H1 (cell line): ENCODE measurements around the gene ZXDC. TPM values are rescaled to one million over a fixed set of nuclear protein-coding genes. Genes with fewer than 3 reads are reported as not detected.

Experiments used
- CTCF ChIA-PET: fragments of 300-600 bp; sonication (Branson Sonifier 250); formaldehyde crosslinking; loops from one replicate; lab custom pipeline; 2021; ENCODE audit not compliant: partially characterized antibody; lab: Charles Lee
- POLR2A ChIA-PET: fragments of 300-600 bp; sonication (Branson Sonifier 250); formaldehyde crosslinking; loops from one replicate; lab custom pipeline; 2021; ENCODE audit warnings: inconsistent platforms; ENCODE audit not compliant: partially characterized antibody; lab: Charles Lee
- DNase-seq, 2 experiments: peaks; one replicate each; pipeline versions ENCODE4 v3.0.0 to v3.0.0-alpha.2; 2010 to 2022; ENCODE audit warnings: low spot score in 2 of 2, low read depth in 1 of 2, mixed read lengths in 1 of 2
- FAIRE-seq: peaks from 2 replicates; lab custom pipeline; 2011; peaks lifted over from hg19 to GRCh38; lab: Jason Lieb, UNC
- H2AFZ ChIP-seq: 2 replicates; pipeline ENCODE4 v1.8.1; 2012; ENCODE audit warnings: low read length, inconsistent platforms
- H2AK5ac ChIP-seq: 2 replicates; pipeline ENCODE4 v1.6.1; 2013; ENCODE audit warnings: low read depth, low read length
- H2BK120ac ChIP-seq: replicated peaks from 2 replicates; pipeline ENCODE3; 2013; ENCODE audit warnings: low read depth, low read length, inconsistent platforms
- H2BK12ac ChIP-seq: 2 replicates; pipeline ENCODE4 v1.6.1; 2013; ENCODE audit warnings: low read depth, low read length
- H2BK15ac ChIP-seq: 2 replicates; pipeline ENCODE4 v1.6.1; 2013; ENCODE audit warnings: low read length
- H2BK20ac ChIP-seq: 2 replicates; pipeline ENCODE4 v1.6.1; 2013; ENCODE audit warnings: low read length
- H2BK5ac ChIP-seq: 2 replicates; pipeline ENCODE4 v1.6.1; 2013; ENCODE audit warnings: low read depth, low read length
- H3K14ac ChIP-seq: 2 replicates; pipeline ENCODE4 v1.6.1; 2013; ENCODE audit warnings: inconsistent platforms; ENCODE audit not compliant: insufficient read length
- H3K18ac ChIP-seq: 2 replicates; pipeline ENCODE4 v1.6.1; 2013; ENCODE audit warnings: low read length; ENCODE audit errors: extremely low read depth
- H3K23ac ChIP-seq: 2 replicates; pipeline ENCODE4 v1.6.1; 2013; ENCODE audit warnings: inconsistent platforms; ENCODE audit not compliant: insufficient read length
- H3K23me2 ChIP-seq: 2 replicates; pipeline ENCODE4 v1.6.1; 2013; ENCODE audit warnings: low read depth, low read length
- H3K27ac ChIP-seq: 2 replicates; pipeline ENCODE4 v1.6.1; 2011; ENCODE audit warnings: low read depth, low read length, inconsistent platforms
- H3K27me3 ChIP-seq, 4 experiments: replicated peaks in 1 of 4; 1 replicate in 1 of 4; 2 replicates in 3 of 4; pipeline versions ENCODE4 v1.6.1 to v1.8.1; 2011 to 2013; ENCODE audit warnings: low read length in 3 of 4, mild to moderate bottlenecking in 3 of 4, inconsistent platforms in 2 of 4, mixed read lengths in 2 of 4, moderate library complexity in 1 of 4; ENCODE audit not compliant: control insufficient read depth in 3 of 4, insufficient read depth in 3 of 4; ENCODE audit errors: extremely low read depth in 1 of 4
- H3K36me3 ChIP-seq, 4 experiments: 2 replicates each; pipeline versions ENCODE4 v1.6.1 to v1.8.1; 2011 to 2013; ENCODE audit warnings: mild to moderate bottlenecking in 4 of 4, low read length in 3 of 4, moderate library complexity in 2 of 4, control low read depth in 1 of 4, inconsistent platforms in 1 of 4; ENCODE audit not compliant: insufficient read depth in 4 of 4, control insufficient read depth in 2 of 4
- H3K4ac ChIP-seq: replicated peaks from 2 replicates; pipeline ENCODE3; 2013; ENCODE audit warnings: low read length, low read depth, mixed read lengths, inconsistent platforms; ENCODE audit not compliant: insufficient read length
- H3K4me1 ChIP-seq, 4 experiments: replicated peaks in 1 of 4; 1 replicate in 1 of 4; 2 replicates in 3 of 4; pipeline versions ENCODE4 v1.6.1 to v1.8.1; 2011 to 2013; ENCODE audit warnings: low read length in 3 of 4, inconsistent platforms in 2 of 4, mixed read lengths in 1 of 4; ENCODE audit not compliant: insufficient read depth in 4 of 4, control insufficient read depth in 3 of 4
- H3K4me2 ChIP-seq, 2 experiments: 2 replicates each; pipeline versions ENCODE4 v1.6.1 to v1.8.1; 2011 to 2013; ENCODE audit warnings: low read depth in 2 of 2, low read length in 2 of 2, control low read depth in 1 of 2, inconsistent platforms in 1 of 2, mild to moderate bottlenecking in 1 of 2; ENCODE audit not compliant: insufficient read depth in 1 of 2
- H3K4me3 ChIP-seq, 4 experiments: fragments of 200-600, 300-600 bp in 1 of 4; sonication (generic), shearing (Covaris generic), sonication (Bioruptor Twin) in 1 of 4; 2 replicates each; pipeline versions ENCODE4 v1.5.1 to v1.8.1; 2011 to 2016; ENCODE audit warnings: low read length in 4 of 4, low read depth in 3 of 4, control low read depth in 2 of 4, inconsistent platforms in 2 of 4, mild to moderate bottlenecking in 2 of 4, mixed read lengths in 1 of 4, moderate library complexity in 1 of 4; ENCODE audit not compliant: insufficient read depth in 2 of 4; ENCODE audit errors: extremely low read depth in 1 of 4
- H3K56ac ChIP-seq: replicated peaks from 2 replicates; pipeline ENCODE3; 2013; ENCODE audit warnings: low read depth, mild to moderate bottlenecking, mixed read lengths, low read length, inconsistent platforms; ENCODE audit not compliant: insufficient read length
- H3K79me1 ChIP-seq: 2 replicates; pipeline ENCODE4 v1.6.1; 2013; ENCODE audit warnings: low read depth, low read length, control low read depth
- H3K79me2 ChIP-seq, 2 experiments: 2 replicates each; pipeline versions ENCODE4 v1.6.1 to v1.8.1; 2012 to 2013; ENCODE audit warnings: low read length in 2 of 2, mild to moderate bottlenecking in 2 of 2, inconsistent platforms in 1 of 2; ENCODE audit not compliant: insufficient read depth in 2 of 2, control insufficient read depth in 1 of 2
- H3K9ac ChIP-seq, 4 experiments: replicated peaks in 1 of 4; 1 replicate in 1 of 4; 2 replicates in 3 of 4; pipeline versions ENCODE4 v1.6.1 to v1.8.1; 2011 to 2013; ENCODE audit warnings: low read depth in 3 of 4, low read length in 3 of 4, control low read depth in 2 of 4, mild to moderate bottlenecking in 2 of 4, moderate library complexity in 2 of 4, inconsistent platforms in 1 of 4; ENCODE audit errors: extremely low read depth in 1 of 4
- H3K9me3 ChIP-seq, 2 experiments: 2 replicates each; pipeline versions ENCODE4 v1.6.1 to v1.8.1; 2012 to 2013; ENCODE audit warnings: mild to moderate bottlenecking in 2 of 2, moderate library complexity in 2 of 2, control low read depth in 1 of 2, inconsistent platforms in 1 of 2, low read depth in 1 of 2, low read length in 1 of 2, mixed read lengths in 1 of 2; ENCODE audit not compliant: insufficient read depth in 2 of 2
- H4K20me1 ChIP-seq, 2 experiments: replicated peaks in 1 of 2; 2 replicates each; pipeline versions ENCODE3 to v1.8.1; 2011 to 2013; ENCODE audit warnings: inconsistent platforms in 2 of 2, low read length in 2 of 2, mild to moderate bottlenecking in 1 of 2; ENCODE audit not compliant: insufficient read depth in 2 of 2, control insufficient read depth in 1 of 2
- H4K5ac ChIP-seq: 2 replicates; pipeline ENCODE4 v1.6.1; 2013; ENCODE audit warnings: low read length, low read depth, mixed read lengths, inconsistent platforms; ENCODE audit not compliant: insufficient read length
- H4K8ac ChIP-seq: 2 replicates; pipeline ENCODE4 v1.8.0; 2013; ENCODE audit warnings: mild to moderate bottlenecking, moderate library complexity, low read length, inconsistent platforms; ENCODE audit not compliant: insufficient read depth; ENCODE audit errors: extremely low read depth
- H4K91ac ChIP-seq: replicated peaks from 2 replicates; pipeline ENCODE3; 2013; ENCODE audit warnings: low read length, mixed read lengths, inconsistent platforms; ENCODE audit not compliant: insufficient read length
- BRCA1 ChIP-seq: IDR thresholded peaks from 2 replicates; pipeline ENCODE4 v1.6.1; 2012; ENCODE audit warnings: low read depth, low read length, improper control_type of control experiment
- EGR1 ChIP-seq: IDR thresholded peaks from 2 replicates; pipeline ENCODE4 v1.6.1; 2011; ENCODE audit warnings: low read depth, low read length, borderline replicate concordance
- GTF2F1 ChIP-seq: IDR thresholded peaks from 2 replicates; pipeline ENCODE4 v1.6.1; 2012; ENCODE audit warnings: low read depth, low read length, improper control_type of control experiment, borderline replicate concordance
- HDAC2 ChIP-seq, 2 experiments: fragments of 300-600 bp in 1 of 2; sonication (generic) in 1 of 2; IDR thresholded peaks; 2 replicates each; pipeline ENCODE4 v1.6.1; 2011 to 2012; ENCODE audit warnings: low read depth in 2 of 2, low read length in 2 of 2, mild to moderate bottlenecking in 2 of 2, moderate library complexity in 2 of 2, borderline replicate concordance in 1 of 2, inconsistent platforms in 1 of 2
- JUND ChIP-seq: IDR thresholded peaks from 2 replicates; pipeline ENCODE4 v1.6.1; 2011; ENCODE audit warnings: mild to moderate bottlenecking, improper control_type of control experiment, low read length
- KDM4A ChIP-seq: IDR thresholded peaks from one replicate; pipeline ENCODE4 v1.7.1; 2012; ENCODE audit warnings: low read depth, mild to moderate bottlenecking, moderate library complexity, low read length, inconsistent platforms; ENCODE audit not compliant: severe bottlenecking
- NRF1 ChIP-seq: IDR thresholded peaks from 2 replicates; pipeline ENCODE4 v1.6.1; 2011; ENCODE audit warnings: mild to moderate bottlenecking, low read depth, low read length, improper control_type of control experiment
- PHF8 ChIP-seq: fragments of 200-600 bp; sonication (generic); conservative IDR thresholded peaks from 2 replicates; pipeline ENCODE4 v1.7.1; 2012; ENCODE audit warnings: low read depth, mild to moderate bottlenecking, inconsistent platforms, low read length, moderate library complexity
- SIX5 ChIP-seq: IDR thresholded peaks from 2 replicates; pipeline ENCODE4 v1.6.1; 2011; ENCODE audit warnings: mild to moderate bottlenecking, low read depth, low read length
- SP4 ChIP-seq: IDR thresholded peaks from 2 replicates; pipeline ENCODE4 v1.6.1; 2012; ENCODE audit warnings: low read length, inconsistent platforms
- TAF1 ChIP-seq: IDR thresholded peaks from 2 replicates; pipeline ENCODE4 v1.6.1; 2011; ENCODE audit warnings: mild to moderate bottlenecking, low read depth, low read length
- TAF7 ChIP-seq: optimal IDR thresholded peaks from 2 replicates; pipeline ENCODE3; 2011; ENCODE audit warnings: low read depth, mild to moderate bottlenecking, inconsistent platforms, low read length, moderate library complexity, borderline replicate concordance
- USF2 ChIP-seq: IDR thresholded peaks from 2 replicates; pipeline ENCODE4 v1.6.1; 2011; ENCODE audit warnings: low read length, improper control_type of control experiment
- ZNF274 ChIP-seq: IDR thresholded peaks from 2 replicates; pipeline ENCODE4 v1.7.0; 2012; ENCODE audit warnings: low read length, borderline replicate concordance; ENCODE audit errors: extremely low read depth
- WGBS, 2 experiments: shearing (Covaris generic) in 1 of 2; methylation state at CpG; one replicate each; pipeline versions ENCODE4 v1.1.6 to v1.1.7; 2013 to 2015; ENCODE audit warnings: low lambda C conversion rate in 2 of 2, mixed read lengths in 2 of 2, inconsistent platforms in 1 of 2, low coverage in 1 of 2, missing lambda C conversion rate in 1 of 2; ENCODE audit not compliant: insufficient replicate concordance in 2 of 2, insufficient coverage in 1 of 2, insufficient read length in 1 of 2; ENCODE audit errors: extremely low coverage in 1 of 2, missing lambda C conversion rate in 1 of 2; 5-methylcytosine and 5-hydroxymethylcytosine counted together
- polyA plus RNA-seq, 7 experiments: library from polyadenylated mRNA; depleted of rRNA in 3 of 7; stranded (reverse) in 5 of 7; unstranded in 2 of 7; fragments of >200 nt in 5 of 7; fragments of 200-250 nt in 2 of 7; gene quantifications; 1 replicate in 5 of 7; 2 replicates in 1 of 7; 4 replicates in 1 of 7; pipeline versions ENCODE4 v1.2.1 to v1.2.3, GENCODE V29; 2011 to 2013; ENCODE audit warnings: missing spikeins in 2 of 7, mixed read lengths in 2 of 7
- total RNA-seq: library from RNA; stranded (reverse); fragmentation: NEBNext Ultra II Directional; extraction: Animal tissue kit (Norgen Biotek cat#: 25700); gene quantifications from 2 replicates; pipeline ENCODE4 v1.2.1, GENCODE V29; 2021

The ZXDC gene
- total and polyA plus RNA-seq, 2 of the 8 experiments (the other 6 are each of a cell fraction or from before 2014, with no cell fraction given) = 12.7 to 24.3 TPM

GRCh38 chr3:126480206-126480605 is 4.5 kb upstream of the ZXDC start:
- CTCF ChIA-PET = no interaction called here
- 87% methylated on average over 3 of the region's 5 CpGs; no CpG with 5 or more reads in 1 of the 2 experiments for WGBS, 2 experiments
- no peaks in the 10 kb centered on the region for H4K20me1 ChIP-seq
- TF ChIP-seq BRCA1 (no peak), PHF8 (no peak), HDAC2 (IDR thresholded peaks at IDR 0.05; ENCODE audit: borderline replicate concordance in 1 of 2, low read depth in 2 of 2, low read length in 2 of 2) (no peak), ZNF274 (no peak), JUND (no peak), KDM4A (no peak), SP4 (no peak), SIX5 (no peak), TAF1 (no peak), TAF7 (no peak), GTF2F1 (no peak), EGR1 (no peak), NRF1 (no peak), USF2 (no peak)

More at GRCh38 chr3:126480206-126480605, 4.5 kb upstream of the ZXDC start:
- Histone ChIP-seq H2BK12ac (no peak overlapping the region), H2BK120ac (no peak overlapping the region), H3K56ac (no peak overlapping the region), H2BK5ac (no peak overlapping the region), H3K27me3 (no peaks in the 10 kb centered on the region), H3K79me1 (no peaks in the 10 kb centered on the region), H3K9ac (no peak overlapping the region), H3K4me2 (no peak overlapping the region), H3K4me3 (no peak overlapping the region), H3K9me3 (no peaks in the 10 kb centered on the region), H4K5ac (no peak overlapping the region), H3K36me3 (no peaks in the 10 kb centered on the region), H2BK20ac (no peak overlapping the region), H2AK5ac (no peak overlapping the region), H3K14ac (no peak overlapping the region), H3K4me1 (peaks cover 0 to 20% (median 14%) of the 10 kb centered on the region in 4 experiments; a peak in 6 of 7 replicates), H3K4ac (no peak overlapping the region), H3K23ac (no peak overlapping the region), H3K18ac (no peak overlapping the region), H2AFZ (no peak overlapping the region), H2BK15ac (no peak overlapping the region; the same call in 1 of the 2 replicates), H4K91ac (no peak overlapping the region), H3K27ac (no peak overlapping the region), H3K79me2 (no peaks in the 10 kb centered on the region), H3K23me2 (peaks cover 6% of the 10 kb centered on the region), H4K8ac (no peak overlapping the region)
- no peak for FAIRE-seq
- no peak for DNase-seq
- POLR2A ChIA-PET = no interaction called here
